H9 (cell line): ENCODE measurements around the gene CHST2. TPM values are rescaled to one million over a fixed set of nuclear protein-coding genes. Genes with fewer than 3 reads are reported as not detected.

Experiments
- DNase-seq: peaks from one replicate; pipeline ENCODE4 v3.0.0-alpha.2; 2017
- H2AFZ ChIP-seq: one replicate; pipeline ENCODE4 v1.6.1; 2013; ENCODE audit warnings: mild to moderate bottlenecking, low read length, control low read depth, moderate library complexity
- H2AK5ac ChIP-seq: 2 replicates; pipeline ENCODE4 v1.6.1; 2013; ENCODE audit warnings: low read length, control low read depth, mixed read lengths; ENCODE audit not compliant: insufficient read length
- H2BK120ac ChIP-seq: one replicate; pipeline ENCODE4 v1.6.1; 2013; ENCODE audit warnings: low read depth, mild to moderate bottlenecking, low read length, control low read depth, inconsistent platforms; ENCODE audit not compliant: poor library complexity, severe bottlenecking
- H2BK12ac ChIP-seq: 2 replicates; pipeline ENCODE4 v1.6.1; 2013; ENCODE audit warnings: low read length, control low read depth, mixed read lengths, low read depth; ENCODE audit not compliant: insufficient read length
- H2BK15ac ChIP-seq: 2 replicates; pipeline ENCODE4 v1.6.1; 2013; ENCODE audit warnings: low read depth, low read length, control low read depth
- H2BK20ac ChIP-seq: one replicate; pipeline ENCODE4 v1.6.1; 2013; ENCODE audit warnings: low read depth, mild to moderate bottlenecking, low read length, control low read depth, inconsistent platforms; ENCODE audit not compliant: poor library complexity, severe bottlenecking
- H2BK5ac ChIP-seq: 2 replicates; pipeline ENCODE4 v1.6.1; 2013; ENCODE audit warnings: low read length, control low read depth, mixed read lengths; ENCODE audit not compliant: insufficient read length
- H3K14ac ChIP-seq: 2 replicates; pipeline ENCODE4 v1.6.1; 2013; ENCODE audit warnings: low read length, control low read depth; ENCODE audit not compliant: insufficient read depth
- H3K18ac ChIP-seq: 2 replicates; pipeline ENCODE4 v1.6.1; 2013; ENCODE audit warnings: low read depth, mild to moderate bottlenecking, mixed read lengths, low read length, control low read depth; ENCODE audit not compliant: insufficient read length
- H3K23ac ChIP-seq: 2 replicates; pipeline ENCODE4 v1.6.1; 2013; ENCODE audit warnings: low read length, control low read depth, mixed read lengths, low read depth; ENCODE audit not compliant: insufficient read length
- H3K23me2 ChIP-seq: 2 replicates; pipeline ENCODE4 v1.6.1; 2013; ENCODE audit warnings: low read depth, mild to moderate bottlenecking, mixed read lengths, low read length, control low read depth; ENCODE audit not compliant: insufficient read length, poor library complexity, severe bottlenecking
- H3K27ac ChIP-seq: 2 replicates; pipeline ENCODE4 v1.5.1; 2013; ENCODE audit warnings: low read length, control low read depth, mixed read lengths, low read depth; ENCODE audit not compliant: insufficient read length
- H3K27me3 ChIP-seq: 2 replicates; pipeline ENCODE4 v1.6.1; 2013; ENCODE audit warnings: low read length, control low read depth, inconsistent platforms; ENCODE audit not compliant: insufficient read depth
- H3K4ac ChIP-seq: 2 replicates; pipeline ENCODE4 v1.6.1; 2013; ENCODE audit warnings: low read depth, mild to moderate bottlenecking, control low read depth, inconsistent platforms, low read length, moderate library complexity
- H3K4me1 ChIP-seq: 2 replicates; pipeline ENCODE4 v1.6.1; 2013; ENCODE audit warnings: low read length, control low read depth, inconsistent platforms; ENCODE audit not compliant: insufficient read depth
- H3K4me2 ChIP-seq: 2 replicates; pipeline ENCODE4 v1.6.1; 2013; ENCODE audit warnings: low read length, control low read depth, mixed read lengths; ENCODE audit not compliant: insufficient read length, insufficient read depth
- H3K56ac ChIP-seq: 2 replicates; pipeline ENCODE4 v1.6.1; 2013; ENCODE audit warnings: low read depth, mild to moderate bottlenecking, mixed read lengths, low read length, control low read depth; ENCODE audit not compliant: insufficient read length
- H3K79me1 ChIP-seq: 2 replicates; pipeline ENCODE4 v1.6.1; 2013; ENCODE audit warnings: low read depth, mild to moderate bottlenecking, moderate library complexity, low read length, control low read depth, inconsistent platforms; ENCODE audit not compliant: insufficient read depth, poor library complexity, severe bottlenecking
- H3K79me2 ChIP-seq: 2 replicates; pipeline ENCODE4 v1.6.1; 2013; ENCODE audit warnings: low read length, control low read depth, inconsistent platforms; ENCODE audit not compliant: insufficient read depth
- H3K9ac ChIP-seq: 2 replicates; pipeline ENCODE4 v1.6.1; 2013; ENCODE audit warnings: low read length, control low read depth, mixed read lengths; ENCODE audit not compliant: insufficient read length; ENCODE audit errors: extremely low read depth
- H3K9me3 ChIP-seq: one replicate; pipeline ENCODE4 v1.6.1; 2013; ENCODE audit warnings: low read depth, low read length, inconsistent platforms; ENCODE audit not compliant: control insufficient read depth
- H3T11ph ChIP-seq: one replicate; pipeline ENCODE4 v1.6.1; 2013; ENCODE audit warnings: mild to moderate bottlenecking, low read length, control low read depth, inconsistent platforms
- H4K20me1 ChIP-seq: one replicate; pipeline ENCODE4 v1.6.1; 2013; ENCODE audit not compliant: control insufficient read depth, insufficient read length, insufficient read depth
- H4K5ac ChIP-seq: 2 replicates; pipeline ENCODE4 v1.6.1; 2013; ENCODE audit warnings: low read depth, mild to moderate bottlenecking, mixed read lengths, low read length, control low read depth; ENCODE audit not compliant: insufficient read length
- H4K8ac ChIP-seq: replicated peaks from 2 replicates; pipeline ENCODE4 v1.6.1; 2013; ENCODE audit warnings: low read length, control low read depth, mixed read lengths, low read depth; ENCODE audit not compliant: insufficient read length
- H4K91ac ChIP-seq: 2 replicates; pipeline ENCODE4 v1.6.1; 2013; ENCODE audit warnings: low read depth, mild to moderate bottlenecking, moderate library complexity, mixed read lengths, low read length, control low read depth; ENCODE audit not compliant: insufficient read length
- H3K27ac Mint-ChIP-seq, 3 experiments: 2 replicates in 2 of 3; 3 replicates in 1 of 3; pipeline ENCODE4 v1.8.0; 2020 to 2021; ENCODE audit warnings: mixed read lengths in 3 of 3, mild to moderate bottlenecking in 1 of 3, moderate library complexity in 1 of 3
- H3K27me3 Mint-ChIP-seq: 2 replicates; pipeline ENCODE4 v1.8.0; 2021; ENCODE audit warnings: low read depth, mild to moderate bottlenecking, moderate library complexity, mixed read lengths
- H3K36me3 Mint-ChIP-seq, 3 experiments: 2 replicates in 2 of 3; 3 replicates in 1 of 3; pipeline ENCODE4 v1.8.0; 2020 to 2021; ENCODE audit warnings: low read depth in 3 of 3, mixed read lengths in 3 of 3; ENCODE audit not compliant: insufficient read depth in 1 of 3
- H3K4me1 Mint-ChIP-seq, 2 experiments: 2 replicates each; pipeline ENCODE4 v1.8.0; 2020; ENCODE audit warnings: mixed read lengths in 2 of 2
- H3K4me3 Mint-ChIP-seq, 2 experiments: 2 replicates in 1 of 2; 3 replicates in 1 of 2; pipeline ENCODE4 v1.8.0; 2020 to 2021; ENCODE audit warnings: mild to moderate bottlenecking in 2 of 2, mixed read lengths in 2 of 2, moderate library complexity in 1 of 2
- H3K9me3 Mint-ChIP-seq, 2 experiments: 2 replicates in 1 of 2; 3 replicates in 1 of 2; pipeline ENCODE4 v1.8.0; 2020; ENCODE audit warnings: mild to moderate bottlenecking in 2 of 2, mixed read lengths in 2 of 2, moderate library complexity in 1 of 2
- WGBS: extraction: QIAGEN DNeasy Blood & Tissue Kit; methylation state at CpG from one replicate; pipeline ENCODE4 v1.1.7; 2013; ENCODE audit warnings: missing lambda C conversion rate, low lambda C conversion rate, mixed read lengths; ENCODE audit not compliant: insufficient read length; ENCODE audit errors: extremely low coverage; 5-methylcytosine and 5-hydroxymethylcytosine counted together
- total RNA-seq: library from RNA; stranded (reverse); gene quantifications from 2 replicates; pipeline ENCODE4 v1.2.1, GENCODE V29; 2021
- TF ChIP-seq, protein P1 (sequence below): fragments of 200-600 bp; sonication (generic); conservative IDR thresholded peaks from 3 replicates; pipeline ENCODE4 v1.8.0; 2021; ENCODE audit warnings: antibody characterized with exemption, mild to moderate bottlenecking

The CHST2 gene
- total RNA-seq, 1 experiment from 2014 or later, result 5.8 TPM

DNA sequence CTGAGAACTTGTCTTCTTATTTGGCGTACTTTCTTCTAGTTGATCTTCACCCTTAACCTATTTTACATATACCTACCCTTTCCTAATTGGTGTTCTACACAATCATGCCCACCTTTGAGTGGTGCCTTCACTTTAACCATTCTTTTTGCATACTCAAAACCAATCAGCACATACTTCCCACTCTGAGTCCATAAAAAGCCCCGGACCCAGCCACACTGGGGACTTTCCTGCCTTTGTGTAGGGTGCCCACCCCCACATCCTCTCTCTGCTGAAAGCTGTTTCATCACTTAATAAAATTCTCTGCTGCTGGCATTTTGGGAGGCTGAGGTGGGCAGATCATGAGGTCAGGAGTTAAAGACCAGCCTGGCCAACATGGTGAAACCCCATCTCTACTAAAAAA lies 15.9 kb upstream of the CHST2 start:
- no peak overlapping the region for H3K23ac ChIP-seq
- Mint-ChIP-seq H3K27ac (no peak overlapping the region), H3K4me1 (no peaks in the 10 kb centered on the region; a peak in 1 of 4 replicates), H3K4me3 (no peak overlapping the region), H3K36me3 (peaks cover 14 to 27% (median 19%) of the 10 kb centered on the region in 3 experiments), H3K9me3 (peaks cover 29 to 35% of the 10 kb centered on the region in 2 experiments), H3K27me3 (no peaks in the 10 kb centered on the region)
- no CpG with 5 or more reads among the region's 2 CpGs for WGBS
- H2BK12ac ChIP-seq, result no peak overlapping the region
- no peak overlapping the region for H4K91ac ChIP-seq
- no peaks in the 10 kb centered on the region for H3K27me3 ChIP-seq
- H2AK5ac ChIP-seq, result no peak overlapping the region
- no peak overlapping the region for H2BK5ac ChIP-seq
- no peaks in the 10 kb centered on the region for H3K4me1 ChIP-seq
- DNase-seq, result no peak
- no peak overlapping the region for H4K5ac ChIP-seq
- H3K4me2 ChIP-seq, result no peak overlapping the region
- H3T11ph ChIP-seq, result no peak overlapping the region
- H3K79me1 ChIP-seq, result no peaks in the 10 kb centered on the region
- TF ChIP-seq, protein P1, sequence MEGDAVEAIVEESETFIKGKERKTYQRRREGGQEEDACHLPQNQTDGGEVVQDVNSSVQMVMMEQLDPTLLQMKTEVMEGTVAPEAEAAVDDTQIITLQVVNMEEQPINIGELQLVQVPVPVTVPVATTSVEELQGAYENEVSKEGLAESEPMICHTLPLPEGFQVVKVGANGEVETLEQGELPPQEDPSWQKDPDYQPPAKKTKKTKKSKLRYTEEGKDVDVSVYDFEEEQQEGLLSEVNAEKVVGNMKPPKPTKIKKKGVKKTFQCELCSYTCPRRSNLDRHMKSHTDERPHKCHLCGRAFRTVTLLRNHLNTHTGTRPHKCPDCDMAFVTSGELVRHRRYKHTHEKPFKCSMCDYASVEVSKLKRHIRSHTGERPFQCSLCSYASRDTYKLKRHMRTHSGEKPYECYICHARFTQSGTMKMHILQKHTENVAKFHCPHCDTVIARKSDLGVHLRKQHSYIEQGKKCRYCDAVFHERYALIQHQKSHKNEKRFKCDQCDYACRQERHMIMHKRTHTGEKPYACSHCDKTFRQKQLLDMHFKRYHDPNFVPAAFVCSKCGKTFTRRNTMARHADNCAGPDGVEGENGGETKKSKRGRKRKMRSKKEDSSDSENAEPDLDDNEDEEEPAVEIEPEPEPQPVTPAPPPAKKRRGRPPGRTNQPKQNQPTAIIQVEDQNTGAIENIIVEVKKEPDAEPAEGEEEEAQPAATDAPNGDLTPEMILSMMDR, result no peak
- H2BK20ac ChIP-seq, result no peak overlapping the region
- H3K23me2 ChIP-seq, result no peaks in the 10 kb centered on the region
- H3K9ac ChIP-seq, result no peak overlapping the region
- no peak overlapping the region for H3K56ac ChIP-seq
- H3K4ac ChIP-seq, result no peak overlapping the region
- H3K27ac ChIP-seq, result no peak overlapping the region
- no peak overlapping the region for H2AFZ ChIP-seq
- H3K18ac ChIP-seq, result no peak overlapping the region
- no peak overlapping the region for H2BK120ac ChIP-seq
- no peak overlapping the region for H3K14ac ChIP-seq
- H4K20me1 ChIP-seq, result no peaks in the 10 kb centered on the region
- no peaks in the 10 kb centered on the region for H3K79me2 ChIP-seq
- no peak overlapping the region for H4K8ac ChIP-seq
- H3K9me3 ChIP-seq, result peaks cover 12% of the 10 kb centered on the region
- H2BK15ac ChIP-seq, result no peak overlapping the region
